Stimulated activated CD4-positive, alpha-beta T cell treated with anti-CD3 and anti-CD28 coated beads, Interleukin-1b, Interleukin-23, amount 100 ng/mL, for 1 hour (primary cell): ENCODE measurements around the gene SRBD1.
"Not testable (repeated sequence)": the region's sequence is repeated elsewhere in the genome, so short reads cannot be mapped to it uniquely, and the experiment has no call there.

Source experiments
- DNase-seq, 2 donors: peaks; one replicate each; pipeline ENCODE4 v3.0.0-alpha.2; 2020; ENCODE audit warnings: low read depth in 2 of 2

The SRBD1 gene

GRCh38 chr2:45468279-45468678 is 142.8 kb downstream of the SRBD1 start:
- DNase-seq = no peak

GRCh38 chr2:45466053-45466452 is 145.0 kb downstream of the SRBD1 start:
- no peak for DNase-seq

- DNase-seq = no peak
These were observed 150.2 kb downstream of the SRBD1 start for GRCh38 chr2:45460825-45461224.

- no peak for DNase-seq
These were observed 151.2 kb downstream of the SRBD1 start for GRCh38 chr2:45459860-45460259.

GRCh38 chr2:45458909-45459563 is 152.0 kb downstream of the SRBD1 start:
- no peak for DNase-seq

GRCh38 chr2:45457211-45457945 is 153.7 kb downstream of the SRBD1 start:
- no peak for DNase-seq

- no peak for DNase-seq
These were observed 158.2 kb downstream of the SRBD1 start for GRCh38 chr2:45452866-45453265.

GRCh38 chr2:45450634-45451033 is 160.4 kb downstream of the SRBD1 start:
- no peak for DNase-seq

GRCh38 chr2:45448217-45448616 is 162.8 kb downstream of the SRBD1 start:
- DNase-seq = no peak

GRCh38 chr2:45446016-45446415 is 165.1 kb downstream of the SRBD1 start:
- DNase-seq = no peak

- no peak for DNase-seq
These were observed 166.0 kb downstream of the SRBD1 start for GRCh38 chr2:45445037-45445436.

- no peak for DNase-seq
These were observed 168.1 kb downstream of the SRBD1 start for GRCh38 chr2:45443012-45443411.

- DNase-seq = no peak
These were observed 169.0 kb downstream of the SRBD1 start for GRCh38 chr2:45442026-45442425.

- DNase-seq = no peak
These were observed 169.5 kb downstream of the SRBD1 start for GRCh38 chr2:45441571-45441970.

GRCh38 chr2:45439788-45440773 is 171.0 kb downstream of the SRBD1 start:
- DNase-seq = no peak

- DNase-seq = no peak
These were observed 172.0 kb downstream of the SRBD1 start for GRCh38 chr2:45438872-45439665.

- DNase-seq = no peak
These were observed 174.6 kb downstream of the SRBD1 start for GRCh38 chr2:45436456-45436855.

- no peak for DNase-seq
These were observed 175.8 kb downstream of the SRBD1 start for GRCh38 chr2:45435316-45435715.

- no peak for DNase-seq
These were observed 177.7 kb downstream of the SRBD1 start for GRCh38 chr2:45433363-45433762.

GRCh38 chr2:45432406-45432805 is 178.7 kb downstream of the SRBD1 start:
- no peak for DNase-seq

GRCh38 chr2:45426025-45426424 is 185.0 kb downstream of the SRBD1 start:
- not testable (repeated sequence) for DNase-seq
